SH-SY5Y (cell line): ENCODE measurements around the gene PITRM1.

Source experiments
- GATA2 ChIP-seq: IDR thresholded peaks from 2 replicates; pipeline ENCODE4 v1.6.1; 2011; ENCODE audit warnings: mild to moderate bottlenecking, low read depth, low read length
- GATA3 ChIP-seq: IDR thresholded peaks from 2 replicates; pipeline ENCODE4 v1.6.1; 2011; ENCODE audit warnings: low read depth, mild to moderate bottlenecking, low read length, moderate library complexity

The PITRM1 gene

DNA sequence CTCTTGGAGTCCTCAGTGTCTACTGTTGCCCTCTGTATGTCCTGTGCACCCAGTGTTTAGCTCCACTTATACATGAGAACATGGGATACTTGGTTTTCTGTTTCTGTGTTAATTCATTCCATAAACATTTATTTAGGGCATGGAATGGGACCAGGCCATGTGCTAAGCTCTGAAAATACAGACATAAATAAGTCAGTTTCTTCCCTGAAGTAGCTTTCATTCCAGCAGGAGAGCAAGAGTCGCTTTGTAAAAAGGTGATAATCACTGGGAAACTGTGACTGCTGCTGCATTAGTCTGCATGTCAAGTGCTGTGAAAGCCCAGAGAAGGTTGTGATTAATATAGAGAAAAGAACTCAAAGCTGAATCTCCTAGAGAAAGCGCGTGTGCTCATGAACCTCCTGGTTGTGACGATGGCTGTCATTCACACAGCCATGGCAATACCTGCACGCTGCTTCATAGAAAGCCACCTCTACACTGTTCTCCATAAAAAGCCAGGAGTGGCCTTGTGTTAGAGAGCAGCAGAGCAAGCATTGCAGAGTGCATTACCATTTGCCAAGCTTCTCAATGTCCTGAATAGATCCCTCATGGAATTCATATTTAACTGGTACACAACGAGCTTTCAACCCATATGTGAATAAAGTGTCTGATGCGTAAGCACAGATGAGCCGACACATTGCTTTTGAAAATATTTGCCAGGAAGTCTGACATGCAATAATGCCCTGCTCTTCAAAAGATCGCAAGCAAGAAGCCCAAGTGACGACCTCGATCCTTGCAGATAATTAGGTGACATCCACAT, 30.6 kb upstream of the PITRM1 start:
- no peak for TF ChIP-seq GATA2
- no peak for TF ChIP-seq GATA3

- TF ChIP-seq GATA3: no peak
- no peak for TF ChIP-seq GATA2
Measured at GRCh38 chr10:3201796-3202195, 29.2 kb upstream of the PITRM1 start.

GRCh38 chr10:3199488-3199887, 26.9 kb upstream of the PITRM1 start:
- TF ChIP-seq GATA2 (no peak), GATA3 (no peak)

DNA sequence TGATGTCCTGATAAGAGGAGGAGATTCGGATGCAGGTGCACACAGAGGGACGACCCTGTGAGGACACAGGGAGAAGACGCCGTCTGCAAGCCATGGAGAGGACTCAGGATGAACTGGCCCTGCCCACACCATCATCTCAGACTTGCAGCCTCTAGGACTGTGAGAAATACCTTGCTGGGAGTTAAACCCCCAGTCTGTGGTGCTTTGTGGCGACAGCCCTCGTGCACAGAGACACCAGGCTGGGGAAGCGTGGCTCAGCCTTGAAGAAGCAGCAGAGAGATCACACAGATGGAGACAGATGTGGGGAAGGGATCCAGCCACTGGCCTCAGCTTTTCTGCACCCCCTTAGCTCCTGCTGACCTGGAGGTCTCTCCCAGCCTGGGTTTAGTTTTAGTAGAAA, 26.3 kb upstream of the PITRM1 start:
- TF ChIP-seq GATA2: no peak
- no peak for TF ChIP-seq GATA3

GRCh38 chr10:3197348-3198003, 24.9 kb upstream of the PITRM1 start:
- peak; percentile 84 for TF ChIP-seq GATA2
- no peak for TF ChIP-seq GATA3

GRCh38 chr10:3196958-3197347, 24.4 kb upstream of the PITRM1 start:
- no peak for TF ChIP-seq GATA3
- TF ChIP-seq GATA2: no peak

- TF ChIP-seq GATA3: no peak
- TF ChIP-seq GATA2: no peak
Measured at GRCh38 chr10:3196482-3196881, 23.9 kb upstream of the PITRM1 start.

- no peak for TF ChIP-seq GATA3
- TF ChIP-seq GATA2: no peak
Measured at GRCh38 chr10:3195726-3196125, 23.1 kb upstream of the PITRM1 start.

DNA sequence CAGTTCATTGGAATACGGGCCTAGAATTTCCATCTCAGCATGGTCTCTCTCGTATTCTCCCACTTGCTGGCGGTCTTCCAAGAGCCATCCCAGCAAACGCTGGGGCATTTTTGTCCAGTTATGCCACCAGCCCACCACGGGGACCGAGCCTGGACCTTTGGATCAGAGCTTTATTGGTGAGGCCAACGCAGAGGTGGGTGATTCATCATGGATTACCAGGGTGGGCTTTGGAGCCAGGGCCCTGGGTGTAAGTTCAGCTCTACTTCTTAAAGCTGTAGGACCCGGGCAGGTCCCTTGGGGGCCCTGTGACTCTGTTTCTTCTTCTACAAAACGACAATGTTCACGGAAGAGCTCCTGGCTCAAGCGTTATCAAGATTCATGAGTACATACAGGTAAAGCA, 22.7 kb upstream of the PITRM1 start:
- no peak for TF ChIP-seq GATA3
- TF ChIP-seq GATA2: no peak

GRCh38 chr10:3194871-3195270, 22.3 kb upstream of the PITRM1 start:
- TF ChIP-seq GATA2 (no peak), GATA3 (no peak)

GRCh38 chr10:3193751-3194150, 21.2 kb upstream of the PITRM1 start:
- TF ChIP-seq GATA2: no peak
- TF ChIP-seq GATA3: no peak

DNA sequence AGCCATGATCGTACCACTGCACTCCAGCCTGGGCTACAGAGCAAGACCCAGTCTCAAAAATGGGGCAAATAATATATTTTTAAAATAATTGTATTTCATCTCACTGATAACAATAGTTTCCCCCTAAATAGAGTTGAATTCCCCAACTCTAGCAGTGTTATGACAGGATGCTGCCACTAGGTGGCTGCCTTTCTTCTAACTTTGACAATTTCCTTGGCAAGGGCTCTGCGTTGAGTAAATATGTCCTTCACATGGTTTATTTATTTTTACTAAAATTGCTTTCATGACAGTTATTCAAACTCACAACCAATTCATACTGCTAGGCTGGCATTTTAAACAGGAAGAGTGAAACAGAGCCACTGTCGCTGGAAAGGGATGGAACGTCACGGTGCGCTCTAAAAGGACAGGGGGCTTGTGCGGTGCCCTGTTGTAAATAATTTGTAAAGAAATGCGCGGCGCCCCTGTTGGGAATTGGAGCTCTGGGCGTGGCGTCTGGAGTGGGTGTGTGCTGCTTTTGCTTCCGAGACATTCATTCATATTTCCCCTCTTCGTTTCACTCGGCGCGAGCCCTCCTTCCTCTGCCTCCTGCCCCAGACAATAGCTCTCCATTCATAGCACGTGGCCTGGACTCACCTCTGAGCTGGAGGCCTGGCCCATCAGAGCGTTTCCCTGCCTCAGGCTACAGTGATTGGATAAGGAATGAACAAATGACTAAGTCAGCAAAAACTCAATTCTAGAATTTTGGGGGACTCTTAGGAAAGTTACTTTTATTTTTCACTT, 20.5 kb upstream of the PITRM1 start:
- TF ChIP-seq GATA2 (no peak), GATA3 (no peak)

GRCh38 chr10:3190817-3191216, 18.2 kb upstream of the PITRM1 start:
- no peak for TF ChIP-seq GATA3

DNA sequence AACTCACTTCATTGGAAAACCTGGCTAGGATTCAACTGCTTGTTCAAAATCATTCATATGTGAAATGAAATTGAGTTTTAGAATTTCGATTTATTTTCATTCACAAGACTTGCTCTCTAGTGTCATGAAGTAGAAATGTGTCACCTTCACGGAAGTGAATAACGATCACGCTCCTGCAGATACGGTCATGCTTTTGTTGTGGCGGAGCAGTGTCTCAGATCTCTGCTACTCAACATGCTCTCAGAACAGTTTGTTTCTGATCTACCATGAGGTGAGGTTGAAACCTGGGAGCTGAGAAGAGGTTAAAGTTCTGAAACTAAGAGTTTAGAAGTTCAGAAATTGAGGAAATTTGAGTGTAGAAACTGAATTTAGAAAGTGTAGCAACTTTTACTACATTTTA, 13.8 kb upstream of the PITRM1 start:
- no peak for TF ChIP-seq GATA2
- TF ChIP-seq GATA3: no peak
